HG02588 (cell line): ENCODE results near the gene MICU1.

Experiments
- ATAC-seq: cut with Tn5 transposase; IDR thresholded peaks from one replicate; pipeline ENCODE4 v1.9.1; 2021; ENCODE audit warnings: mild to moderate bottlenecking, moderate library complexity; ENCODE audit not compliant: unreplicated experiment

The MICU1 gene

GRCh38 chr10:72637398-72637857, 11.5 kb upstream of the MICU1 start:
- ATAC-seq, result no peak

GRCh38 chr10:72630144-72630543, 4.3 kb upstream of the MICU1 start:
- no peak for ATAC-seq

- no peak for ATAC-seq
Observed at GRCh38 chr10:72626444-72626754, 520 bp upstream of the MICU1 start.

GRCh38 chr10:72625276-72625607, 637 bp downstream of the MICU1 start:
- no peak for ATAC-seq

- no peak for ATAC-seq
Observed at GRCh38 chr10:72622271-72622670, 3.6 kb downstream of the MICU1 start.

- ATAC-seq, result no peak
Observed at GRCh38 chr10:72616716-72617115, 9.2 kb downstream of the MICU1 start.

- ATAC-seq, result no peak
Observed at GRCh38 chr10:72615970-72616369, 9.9 kb downstream of the MICU1 start.

- ATAC-seq, result no peak
Observed at GRCh38 chr10:72612203-72612826, 13.6 kb downstream of the MICU1 start.

- ATAC-seq, result no peak
Observed at GRCh38 chr10:72611783-72612182, 14.1 kb downstream of the MICU1 start.

GRCh38 chr10:72610466-72610865, 15.4 kb downstream of the MICU1 start:
- no peak for ATAC-seq

- no peak for ATAC-seq
Observed at GRCh38 chr10:72605122-72605521, 20.8 kb downstream of the MICU1 start.

- no peak for ATAC-seq
Observed at GRCh38 chr10:72601144-72601543, 24.7 kb downstream of the MICU1 start.

- no peak for ATAC-seq
Observed at GRCh38 chr10:72598769-72599701, 26.8 kb downstream of the MICU1 start.

- ATAC-seq, result no peak
Observed at GRCh38 chr10:72597897-72598296, 28.0 kb downstream of the MICU1 start.

- no peak for ATAC-seq
Observed at GRCh38 chr10:72595436-72595835, 30.4 kb downstream of the MICU1 start.

- no peak for ATAC-seq
Observed at GRCh38 chr10:72593963-72594362, 31.9 kb downstream of the MICU1 start.

GRCh38 chr10:72588266-72588665, 37.6 kb downstream of the MICU1 start:
- ATAC-seq, result no peak

GRCh38 chr10:72587568-72587967, 38.3 kb downstream of the MICU1 start:
- ATAC-seq, result no peak

GRCh38 chr10:72574636-72575035, 51.2 kb downstream of the MICU1 start:
- no peak for ATAC-seq

- ATAC-seq, result no peak
Observed at GRCh38 chr10:72573079-72573478, 52.8 kb downstream of the MICU1 start.

- ATAC-seq, result no peak
Observed at GRCh38 chr10:72567889-72568640, 57.8 kb downstream of the MICU1 start.

GRCh38 chr10:72567421-72567820, 58.5 kb downstream of the MICU1 start:
- ATAC-seq, result no peak
